AG09319 (cell line): ENCODE results near the gene WDR41.
"Not testable (repeated sequence)": the region's sequence is repeated elsewhere in the genome, so short reads cannot be mapped to it uniquely, and the experiment has no call there.

Experiments
- DNase-seq: peaks from one replicate; pipeline ENCODE4 v3.0.0-alpha.2; 2010; ENCODE audit warnings: low read depth; ENCODE audit errors: extremely low read depth
- CTCF ChIP-seq: IDR thresholded peaks from 2 replicates; pipeline ENCODE4 v1.5.1; 2011; ENCODE audit warnings: low read depth, mild to moderate bottlenecking, inconsistent platforms, low read length, moderate library complexity

Gene WDR41

DNA sequence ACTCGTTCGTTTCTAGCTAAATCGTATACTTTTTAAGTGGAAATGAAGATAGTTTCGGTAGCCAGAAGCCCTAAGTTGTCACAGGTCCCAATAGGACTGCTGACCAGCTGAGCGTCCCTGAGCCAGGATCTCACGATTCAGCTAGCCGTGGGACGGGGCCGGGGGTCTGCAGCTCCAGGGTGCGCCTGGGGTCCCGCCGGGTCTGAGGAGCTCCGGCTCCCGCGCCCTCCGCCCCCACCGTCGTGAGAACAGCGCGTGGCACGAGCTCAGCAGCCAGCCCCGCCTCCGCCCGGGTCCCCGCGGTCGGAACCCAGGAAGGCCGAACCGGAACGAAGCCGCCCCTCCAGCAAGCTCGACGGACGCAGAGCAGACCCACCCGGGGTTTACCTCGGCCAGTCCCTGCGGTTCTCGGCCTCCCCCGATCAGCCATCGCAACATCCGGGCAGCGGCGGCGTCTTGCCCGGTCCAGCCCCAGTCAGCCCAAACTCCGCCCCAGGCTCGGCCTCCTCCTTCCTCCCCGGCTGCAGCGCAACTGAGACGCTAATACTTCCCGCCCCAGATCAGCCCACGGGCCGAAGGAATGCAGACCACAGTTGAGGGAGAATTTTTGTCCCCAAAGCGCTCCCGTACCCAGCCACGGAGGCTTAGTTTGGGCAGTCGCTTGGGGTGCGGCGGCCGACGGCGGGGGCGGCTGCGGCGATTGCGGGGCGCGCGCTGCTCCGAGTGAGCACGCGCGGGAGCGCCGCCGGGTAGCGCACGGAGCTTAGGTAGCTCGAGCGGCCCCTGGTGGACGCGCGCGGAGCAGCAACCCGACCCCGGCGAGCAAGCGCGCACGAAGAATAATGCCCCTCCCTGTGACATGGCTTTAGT, at the start of gene WDR41:
Gene WDR41 (minus strand): TSS at position 534 of the 870 bp plus-strand sequence. CDS start 96 bp downstream, at position 438.
- DNase-seq, result peak; percentile 92
- TF ChIP-seq CTCF, result peak; percentile 78

DNA sequence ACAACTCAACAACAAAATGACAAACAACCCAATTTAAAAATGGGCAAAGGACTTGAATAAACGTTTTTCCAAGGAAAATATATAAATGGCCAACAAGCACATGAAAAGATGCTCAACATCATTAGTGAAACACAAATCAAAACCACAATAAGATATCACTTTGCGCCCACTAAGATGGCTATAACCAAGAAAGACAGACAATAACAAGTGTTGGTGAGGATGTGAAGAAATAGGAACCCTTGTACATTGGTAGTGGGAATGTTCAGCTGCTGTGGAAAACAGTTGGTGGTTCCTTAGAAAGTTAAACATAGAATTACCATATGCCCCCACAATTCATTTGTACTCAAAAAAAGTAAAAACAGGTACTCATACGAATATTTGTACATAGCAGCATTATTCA, 39.2 kb upstream of the WDR41 start:
- TF ChIP-seq CTCF, result no peak
- DNase-seq, result no peak

DNA sequence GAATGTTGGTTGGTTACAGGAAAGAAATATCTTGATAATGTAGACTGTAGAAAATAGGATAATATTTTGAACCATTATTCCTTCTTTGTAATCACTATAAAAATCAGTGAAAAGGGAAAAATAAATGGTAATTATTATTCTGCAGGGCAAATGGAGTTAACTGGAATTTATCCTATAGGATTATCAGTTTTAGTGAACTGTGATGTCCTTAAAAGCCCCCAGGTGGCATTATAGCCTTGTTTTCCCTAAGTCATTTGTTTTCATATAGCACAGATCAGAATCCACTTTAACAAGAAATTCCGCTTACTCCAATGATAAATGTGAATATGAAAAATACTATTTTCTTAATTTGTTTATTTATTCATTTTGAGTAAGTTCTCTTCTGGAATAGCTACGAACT, 26.2 kb upstream of the WDR41 start:
- TF ChIP-seq CTCF, result peak; percentile 4; the same call in 1 of the 2 replicates
- DNase-seq, result no peak

DNA sequence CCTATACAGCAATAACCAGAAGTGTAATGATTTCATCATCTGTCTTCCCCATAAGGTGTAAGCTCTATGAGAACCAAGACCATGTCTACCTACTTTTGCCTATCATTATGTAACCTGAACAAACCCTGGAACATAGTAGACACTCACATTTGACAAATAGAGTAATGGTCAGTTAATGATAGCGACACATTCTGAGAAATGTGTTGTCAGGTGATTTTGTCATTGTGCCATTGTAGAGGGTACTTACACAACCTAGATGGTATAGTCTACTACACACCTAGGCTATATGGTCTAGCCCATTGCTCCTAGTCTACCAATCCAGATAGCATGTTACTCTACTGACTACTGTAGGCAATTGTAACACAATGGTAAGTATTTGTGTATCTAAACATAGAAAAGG, 22.3 kb upstream of the WDR41 start:
- TF ChIP-seq CTCF, result no peak
- DNase-seq, result no peak

DNA sequence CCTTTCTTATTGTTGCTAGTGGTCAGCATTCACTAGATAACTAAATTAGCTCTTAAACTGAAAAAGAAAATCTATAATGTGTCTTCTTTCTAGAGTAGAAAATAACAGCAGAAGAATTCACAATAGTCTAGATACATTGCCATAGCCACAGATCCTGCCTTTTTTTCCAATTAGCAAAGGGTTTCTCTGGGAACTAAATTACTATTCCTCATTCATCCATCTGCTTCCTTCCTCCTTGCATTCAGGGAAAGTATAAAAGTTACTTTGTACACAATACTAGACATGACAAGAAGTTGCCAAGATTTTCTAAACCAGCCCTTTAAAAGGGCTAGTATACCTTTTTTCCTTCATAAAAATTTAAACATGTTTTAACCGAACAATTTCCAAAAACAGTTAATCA, 21.2 kb upstream of the WDR41 start:
- no peak for TF ChIP-seq CTCF
- no peak for DNase-seq

- not testable (repeated sequence) for DNase-seq
Observed at GRCh38 chr5:77501132-77501531, 9.0 kb upstream of the WDR41 start.

- DNase-seq, result no peak
- TF ChIP-seq CTCF, result no peak
Observed at GRCh38 chr5:77499973-77500372, 7.9 kb upstream of the WDR41 start.

- TF ChIP-seq CTCF, result no peak
- DNase-seq, result no peak
Observed at GRCh38 chr5:77499441-77499840, 7.3 kb upstream of the WDR41 start.
